GM19467 (cell line): Measurements from ENCODE around the gene TBC1D5.

Experiments used
- ATAC-seq: cut with Tn5 transposase; IDR thresholded peaks from one replicate; pipeline ENCODE4 v1.9.1; 2021; ENCODE audit warnings: mild to moderate bottlenecking, moderate library complexity; ENCODE audit not compliant: unreplicated experiment

Gene TBC1D5

GRCh38 chr3:17314171-17314570 lies 428.3 kb downstream of the TBC1D5 start:
- no peak for ATAC-seq

GRCh38 chr3:17313746-17314145 lies 428.7 kb downstream of the TBC1D5 start:
- no peak for ATAC-seq

GRCh38 chr3:17310983-17311382 lies 431.4 kb downstream of the TBC1D5 start:
- ATAC-seq: no peak

DNA sequence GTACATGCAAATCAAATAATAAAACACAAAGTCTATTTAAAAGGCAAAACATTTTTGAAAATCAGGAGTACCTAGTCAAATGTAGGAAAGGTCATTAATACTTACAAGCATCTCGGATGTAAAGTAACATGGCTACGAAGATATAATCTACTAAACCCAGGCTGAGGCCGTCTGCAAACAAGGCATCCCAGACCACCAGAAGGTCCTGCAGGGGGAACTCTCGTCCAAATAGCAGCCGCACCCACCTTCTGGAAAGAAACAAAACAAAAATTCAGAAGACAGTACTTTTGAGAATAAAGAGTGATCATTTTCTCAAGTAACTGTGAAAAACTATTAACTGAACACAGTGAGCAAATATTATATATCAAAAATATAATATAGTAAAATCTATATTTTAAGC lies 434.5 kb downstream of the TBC1D5 start:
- ATAC-seq: no peak

DNA sequence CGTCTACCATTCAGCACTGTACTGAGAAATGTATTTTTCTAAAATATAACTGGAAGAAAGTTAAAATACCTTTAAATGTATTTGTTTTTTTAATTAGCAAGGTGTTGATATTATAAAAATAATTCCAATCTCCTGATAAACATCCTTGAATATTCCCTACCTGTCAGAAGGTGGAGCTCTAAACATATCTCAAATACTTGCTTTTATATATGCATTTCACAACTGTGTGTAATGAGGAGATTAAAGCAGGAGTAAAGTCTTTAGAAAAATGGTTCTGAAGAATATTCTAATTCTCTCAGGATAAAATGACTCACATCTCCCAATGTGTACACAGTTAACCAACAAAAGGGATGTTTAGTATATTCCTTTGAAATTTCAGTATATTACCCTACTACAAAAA lies 434.9 kb downstream of the TBC1D5 start:
- no peak for ATAC-seq

- no peak for ATAC-seq
These were observed 437.5 kb downstream of the TBC1D5 start for GRCh38 chr3:17304969-17305368.

DNA sequence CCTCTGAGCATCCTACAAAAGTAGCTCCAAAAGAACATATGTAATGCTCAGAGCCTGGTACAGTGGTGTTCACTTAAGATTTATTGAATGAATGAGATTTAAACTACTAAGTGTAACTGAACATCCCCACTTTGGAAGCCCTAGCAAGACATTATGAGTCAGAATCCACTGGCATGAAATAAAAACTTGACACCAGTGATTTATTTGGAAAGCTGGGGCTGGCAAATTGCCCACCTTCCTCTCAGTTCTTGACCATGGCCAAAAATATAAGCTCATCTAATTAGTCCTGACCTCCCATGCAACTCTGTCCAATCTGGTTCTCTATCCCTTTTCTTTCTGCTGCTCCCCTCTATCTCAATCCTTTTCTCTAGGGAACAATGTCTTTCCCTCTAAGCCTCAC lies 439.7 kb downstream of the TBC1D5 start:
- ATAC-seq: no peak

GRCh38 chr3:17302170-17302569 lies 440.3 kb downstream of the TBC1D5 start:
- no peak for ATAC-seq

- no peak for ATAC-seq
These were observed 441.2 kb downstream of the TBC1D5 start for GRCh38 chr3:17301271-17301670.

DNA sequence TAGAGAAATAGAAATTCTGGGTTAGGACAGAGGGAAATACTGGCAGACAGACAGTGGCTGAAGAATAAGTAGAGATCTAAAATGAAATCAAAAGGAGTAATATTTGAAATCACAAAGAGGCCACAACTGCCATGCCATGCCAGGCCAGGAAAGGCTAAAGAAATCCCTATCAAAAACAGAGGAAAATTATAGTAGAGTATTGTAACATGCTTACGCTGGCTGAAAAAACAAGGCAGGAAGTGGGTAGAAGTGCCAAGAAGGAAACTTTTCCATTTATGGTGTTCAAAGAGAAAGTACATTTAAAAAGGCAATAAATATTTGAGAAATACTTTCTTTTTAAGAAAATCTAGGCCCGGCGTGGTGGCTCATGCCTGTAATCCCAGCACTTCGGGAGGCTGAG lies 442.0 kb downstream of the TBC1D5 start:
- no peak for ATAC-seq

GRCh38 chr3:17298038-17298437 lies 444.4 kb downstream of the TBC1D5 start:
- no peak for ATAC-seq

DNA sequence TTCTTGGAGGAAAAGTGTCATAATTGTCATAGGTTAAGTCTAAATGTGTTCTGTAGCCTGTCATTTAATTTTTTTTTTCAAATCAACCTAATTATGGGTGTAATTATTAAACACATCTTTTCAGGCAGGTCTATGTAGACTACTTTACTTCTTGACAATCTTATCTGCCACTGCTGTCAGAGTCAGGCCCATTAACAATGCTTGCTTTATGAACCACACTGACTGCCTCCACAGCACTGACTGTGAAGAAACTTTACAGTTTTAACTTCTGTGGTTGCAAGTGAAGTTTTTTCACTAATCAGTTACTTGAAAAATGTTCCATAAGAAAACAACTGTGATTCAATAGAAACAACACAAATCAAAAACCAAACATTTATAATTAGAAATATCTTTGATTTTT lies 449.9 kb downstream of the TBC1D5 start:
- ATAC-seq: no peak

DNA sequence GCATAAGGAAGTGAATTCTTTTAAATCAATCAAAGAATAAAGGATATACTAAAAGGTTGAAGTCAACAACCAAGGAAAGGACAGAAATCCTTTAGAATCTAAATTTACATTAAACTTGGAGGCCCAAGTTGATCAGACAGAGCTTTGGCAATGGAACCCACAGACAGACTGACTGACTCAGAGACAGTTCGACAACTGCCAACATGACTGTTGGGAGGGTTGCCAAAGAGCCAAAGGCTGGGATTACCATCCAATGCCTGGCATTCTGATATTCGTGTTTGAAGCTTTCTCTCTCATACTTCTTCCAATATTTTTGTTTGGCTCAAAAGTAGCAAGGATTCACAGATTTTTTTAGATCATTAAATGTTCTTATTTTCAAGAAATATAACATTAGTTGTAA lies 451.5 kb downstream of the TBC1D5 start:
- no peak for ATAC-seq

DNA sequence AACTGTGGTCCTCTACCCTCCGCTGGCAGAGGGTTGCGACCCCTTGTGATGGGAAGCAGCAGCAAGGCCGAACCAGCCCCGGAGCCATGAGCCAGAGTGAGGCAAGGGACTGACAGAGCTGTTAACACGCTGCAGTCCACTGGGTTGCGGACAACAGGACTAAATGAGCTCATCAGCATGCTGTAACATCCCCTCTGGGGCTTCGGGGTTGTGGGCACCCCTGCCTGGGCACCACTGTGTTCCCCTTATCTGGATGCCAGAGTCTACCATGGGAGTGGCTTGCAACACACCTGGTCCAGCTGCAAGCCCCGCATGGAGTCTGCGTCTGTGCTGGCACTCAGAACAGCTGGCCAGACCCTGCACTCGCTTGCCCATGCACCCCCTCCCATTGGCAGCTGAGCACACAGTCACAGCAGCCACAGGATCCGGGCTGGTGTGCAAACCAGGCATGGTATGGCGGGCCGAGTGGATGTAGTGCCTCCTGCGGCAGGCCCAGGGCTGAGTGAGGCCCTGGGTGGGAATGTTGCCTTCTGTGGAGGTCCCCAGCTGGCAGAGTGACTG lies 453.5 kb downstream of the TBC1D5 start:
- no peak for ATAC-seq

- ATAC-seq: no peak
These were observed 455.3 kb downstream of the TBC1D5 start for GRCh38 chr3:17287006-17287689.

DNA sequence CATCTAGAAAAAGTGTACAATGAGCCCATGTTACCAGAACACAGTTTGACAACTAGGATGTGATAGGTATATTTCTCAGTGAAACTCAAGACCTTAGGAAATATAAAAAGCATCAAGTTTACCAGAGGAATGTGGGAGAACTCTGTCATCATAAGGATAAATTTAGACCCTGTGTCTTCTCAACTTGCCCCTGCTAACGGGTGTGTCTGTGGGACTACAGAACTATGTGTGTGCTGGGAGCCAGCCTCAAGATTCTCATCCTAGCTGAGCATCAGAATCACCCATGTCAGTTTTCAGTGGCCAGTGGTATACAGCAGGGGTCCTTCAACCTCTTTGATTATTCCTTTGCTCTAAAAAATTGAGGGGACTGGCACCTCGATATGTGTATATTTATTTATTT lies 464.4 kb downstream of the TBC1D5 start:
- ATAC-seq: no peak

- ATAC-seq: no peak
These were observed 475.6 kb downstream of the TBC1D5 start for GRCh38 chr3:17266846-17267245.

- no peak for ATAC-seq
These were observed 480.6 kb downstream of the TBC1D5 start for GRCh38 chr3:17261627-17262369.

- no peak for ATAC-seq
These were observed 482.2 kb downstream of the TBC1D5 start for GRCh38 chr3:17260257-17260656.

- ATAC-seq: no peak
These were observed 482.7 kb downstream of the TBC1D5 start for GRCh38 chr3:17259685-17260084.

DNA sequence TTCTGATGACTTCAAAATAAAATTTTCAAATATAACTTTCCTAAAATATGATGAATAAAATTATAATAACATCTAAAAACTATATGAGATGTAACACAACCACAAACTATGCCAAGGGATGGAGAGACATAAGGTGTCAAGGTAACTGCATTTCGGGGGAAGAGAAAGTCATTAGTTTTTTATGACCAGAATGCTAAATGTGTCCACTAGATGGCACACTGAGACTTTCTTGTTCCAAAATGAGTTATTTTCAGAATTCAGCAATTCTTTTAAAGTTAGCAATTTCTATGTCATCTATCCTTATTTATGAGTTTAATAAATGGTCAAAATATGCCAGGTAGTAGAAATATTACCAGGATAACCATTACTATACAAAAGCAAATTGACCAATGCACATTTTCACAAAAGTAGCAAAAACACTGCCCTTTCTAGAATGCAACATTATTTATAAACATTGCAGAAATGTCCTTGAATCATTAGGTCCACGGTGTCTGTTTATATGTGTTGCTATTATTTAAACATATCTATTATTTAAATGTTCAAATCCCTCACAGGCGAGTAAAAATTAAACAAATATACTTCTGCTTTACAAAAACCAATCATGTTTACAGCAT lies 483.5 kb downstream of the TBC1D5 start:
- ATAC-seq: no peak

- ATAC-seq: no peak
These were observed 485.2 kb downstream of the TBC1D5 start for GRCh38 chr3:17257269-17257668.
